ENCODE data around the gene GDPD3. TPM values are rescaled to one million over a fixed set of nuclear protein-coding genes. Genes with fewer than 3 reads are reported as not detected.

Gene GDPD3
- total and polyA plus RNA-seq, 2 of the 13 experiments (the other 11 are each of a cell fraction or from before 2014, with no cell fraction given): 18.7 to 20.6 TPM

- no peak for TF ChIP-seq ZNF737 (CRISPR knock-in tag; IDR thresholded peaks at IDR 0.05; ENCODE audit: borderline replicate concordance)
- TF ChIP-seq PBX2 (CRISPR knock-in tag; IDR thresholded peaks at IDR 0.05): no peak
- no peak for TF ChIP-seq DZIP1 (CRISPR knock-in tag; IDR thresholded peaks at IDR 0.05)
- 0 out of 2 replicates have a peak, but pooled peaks have one; percentile 21 for TF ChIP-seq KLF13 (CRISPR knock-in tag; IDR thresholded peaks at IDR 0.05)
- no peak for TF ChIP-seq ZHX1 (CRISPR knock-in tag; IDR thresholded peaks at IDR 0.05; ENCODE audit: low read depth)
- no peak for TF ChIP-seq BCL3 (CRISPR knock-in tag; IDR thresholded peaks at IDR 0.05)
- no peak for TF ChIP-seq SOX13 (IDR thresholded peaks at IDR 0.05)
- TF ChIP-seq SOX13 (CRISPR knock-in tag; conservative IDR thresholded peaks at IDR 0.05 in 1 of 2, IDR thresholded peaks at IDR 0.05 in 1 of 2): no peak
- TF ChIP-seq MTA1 (CRISPR knock-in tag; IDR thresholded peaks at IDR 0.05; ENCODE audit: borderline replicate concordance): peak; percentile 74; the same call in 1 of the 2 replicates
- TF ChIP-seq MYPOP (CRISPR knock-in tag; IDR thresholded peaks at IDR 0.05): peak; percentile 53; the same call in 1 of the 2 replicates
- no peak for TF ChIP-seq TARDBP (CRISPR knock-in tag; IDR thresholded peaks at IDR 0.05)
- TF ChIP-seq ARHGAP35 (CRISPR knock-in tag; IDR thresholded peaks at IDR 0.05; ENCODE audit: borderline replicate concordance): no peak
- no peak for TF ChIP-seq IRF2 (CRISPR knock-in tag; IDR thresholded peaks at IDR 0.05)
- TF ChIP-seq ZNF574 (CRISPR knock-in tag; IDR thresholded peaks at IDR 0.05): peak; percentile 51; the same call in 1 of the 2 replicates
- peak; percentile 91 for TF ChIP-seq ZSCAN29 (CRISPR knock-in tag; conservative IDR thresholded peaks at IDR 0.05)
Observed at GRCh38 chr16:30088832-30089624, 24.3 kb downstream of the GDPD3 start (continued).

All from HepG2 (cell line).